ENCODE measurements around the gene PSAPL1. TPM values are rescaled to one million over a fixed set of nuclear protein-coding genes. Genes with fewer than 3 reads are reported as not detected.

The PSAPL1 gene
- total RNA-seq, 3 donors from 2014 or later (not counting 1 experiment from before 2014, with no cell fraction given): not detected

- ATAC-seq: no peak
- Histone ChIP-seq H3K9me3 (ENCODE audit: control insufficient read depth, insufficient read depth, low read length) (no peaks in the 10 kb centered on the region), H3K4me1 (ENCODE audit: control insufficient read depth, insufficient read depth, low read length) (peaks cover 11% of the 10 kb centered on the region), H3K27ac (ENCODE audit: low read length) (no peak overlapping the region), H3K4me3 (ENCODE audit: low read length) (no peak overlapping the region), H3K27me3 (ENCODE audit: control insufficient read depth, insufficient read depth, low read length) (peaks cover 7% of the 10 kb centered on the region), H3K36me3 (ENCODE audit: control insufficient read depth, insufficient read depth, low read length) (no peaks in the 10 kb centered on the region)
- Mint-ChIP-seq H3K36me3 (no peaks in the 10 kb centered on the region), H3K4me1 (peaks cover 0 to 11% of the 10 kb centered on the region in 2 donors), H3K4me3 (no peak overlapping the region), H3K27me3 (ENCODE audit: low read depth in 2 of 2) (peaks cover 46 to 47% of the 10 kb centered on the region in 2 donors), H3K9me3 (peaks cover 4 to 8% of the 10 kb centered on the region in 2 donors), H3K27ac (no peak overlapping the region)
- DNase-seq: no peak
- WGBS (ENCODE audit: insufficient coverage): 83% methylated on average over 2 of the region's 2 CpGs
- no peak for TF ChIP-seq CTCF (IDR thresholded peaks at IDR 0.05)
- intact Hi-C loops (cut with micrococcal nuclease): no loop called here
These were observed 33.9 kb downstream of the PSAPL1 start for GRCh38 chr4:7400671-7401298.

- Histone ChIP-seq H3K9me3 (ENCODE audit: control insufficient read depth, insufficient read depth, low read length) (no peaks in the 10 kb centered on the region), H3K4me1 (ENCODE audit: control insufficient read depth, insufficient read depth, low read length) (peaks cover 11% of the 10 kb centered on the region), H3K27ac (ENCODE audit: low read length) (no peak overlapping the region), H3K27me3 (ENCODE audit: control insufficient read depth, insufficient read depth, low read length) (peaks cover 7% of the 10 kb centered on the region), H3K36me3 (ENCODE audit: control insufficient read depth, insufficient read depth, low read length) (no peaks in the 10 kb centered on the region), H3K4me3 (ENCODE audit: low read length) (no peak overlapping the region)
- Mint-ChIP-seq H3K4me3 (no peak overlapping the region), H3K9me3 (peaks cover 4 to 8% of the 10 kb centered on the region in 2 donors), H3K27ac (no peak overlapping the region), H3K27me3 (ENCODE audit: low read depth in 2 of 2) (peaks cover 36 to 45% of the 10 kb centered on the region in 2 donors), H3K36me3 (no peaks in the 10 kb centered on the region), H3K4me1 (peaks cover 0 to 11% of the 10 kb centered on the region in 2 donors)
- WGBS (ENCODE audit: insufficient coverage): 62% methylated on average over 16 of the region's 16 CpGs
- DNase-seq (peak in 1 of 2 donors; percentile 13), ATAC-seq (peak in 1 of 3 donors; percentile 57)
- TF ChIP-seq CTCF (IDR thresholded peaks at IDR 0.05): no peak
- intact Hi-C loops (cut with micrococcal nuclease): no loop called here
These were observed 35.1 kb downstream of the PSAPL1 start for GRCh38 chr4:7399440-7400234.

- Histone ChIP-seq H3K4me1 (ENCODE audit: control insufficient read depth, insufficient read depth, low read length) (peaks cover 11% of the 10 kb centered on the region), H3K27me3 (ENCODE audit: control insufficient read depth, insufficient read depth, low read length) (peaks cover 7% of the 10 kb centered on the region), H3K36me3 (ENCODE audit: control insufficient read depth, insufficient read depth, low read length) (no peaks in the 10 kb centered on the region), H3K9me3 (ENCODE audit: control insufficient read depth, insufficient read depth, low read length) (no peaks in the 10 kb centered on the region), H3K4me3 (ENCODE audit: low read length) (no peak overlapping the region), H3K27ac (ENCODE audit: low read length) (no peak overlapping the region)
- ATAC-seq (peak in 1 of 3 donors; percentile 50), DNase-seq (no peak)
- no peaks in the 10 kb centered on the region for H3K36me3 Mint-ChIP-seq
- H3K4me3 Mint-ChIP-seq: no peak overlapping the region
- peaks cover 4 to 8% of the 10 kb centered on the region in 2 donors for H3K9me3 Mint-ChIP-seq
- WGBS (ENCODE audit: insufficient coverage): 59% methylated on average over 7 of the region's 8 CpGs
- intact Hi-C loops (cut with micrococcal nuclease): no loop called here
- H3K27ac Mint-ChIP-seq: no peak overlapping the region
- H3K4me1 Mint-ChIP-seq: peaks cover 0 to 11% of the 10 kb centered on the region in 2 donors
- H3K27me3 Mint-ChIP-seq (ENCODE audit: low read depth in 2 of 2): peaks cover 30 to 45% of the 10 kb centered on the region in 2 donors
- TF ChIP-seq CTCF (IDR thresholded peaks at IDR 0.05): no peak
These were observed 35.8 kb downstream of the PSAPL1 start for GRCh38 chr4:7398788-7399439.
